ENCODE data around the gene RS1. TPM values are rescaled to one million over a fixed set of nuclear protein-coding genes. Genes with fewer than 3 reads are reported as not detected.

RS1 gene
- total and polyA plus RNA-seq, 2 of the 13 experiments (the other 11 are each of a cell fraction or from before 2014, with no cell fraction given) = not detected

- intact Hi-C loops (cut with micrococcal nuclease; ENCODE audit: unreplicated experiment) (no loop called here), in situ Hi-C loops (cut with HindIII; ENCODE audit: extremely low pct_ligation_motif_present, low pct_unique_long_range_greater_than_20kb) (no loop called here)
- H3K36me3 ChIP-seq (replicated peaks in 1 of 2; ENCODE audit: control insufficient read depth in 1 of 2, insufficient read depth in 2 of 2, low read length in 2 of 2) = peaks cover 0 to 9% of the 10 kb centered on the region in 2 experiments; a peak in 1 of 5 replicates
- FAIRE-seq (no peak), DNase-seq (ENCODE audit: low spot score) (no peak), ATAC-seq (no peak)
- 100% methylated on average over 2 of the region's 2 CpGs for WGBS (ENCODE audit: low lambda C conversion rate)
- H3K4me1 ChIP-seq (ENCODE audit: insufficient read depth, low read length) = peaks cover 11% of the 10 kb centered on the region; the same call in 1 of the 2 replicates
- no peaks in the 10 kb centered on the region for H4K20me1 ChIP-seq (ENCODE audit: insufficient read depth, low read length)
- BruUV-seq (replicated peaks) = no TSS peak
- H3K79me2 ChIP-seq (ENCODE audit: insufficient read depth, low read length) = no peaks in the 10 kb centered on the region
- H3K27ac ChIP-seq (ENCODE audit: extremely low read length, insufficient read depth, low read length) = no peak overlapping the region
- H2AFZ ChIP-seq (ENCODE audit: low read length) = no peak overlapping the region
- no peaks in the 10 kb centered on the region for H3K27me3 ChIP-seq (ENCODE audit: control insufficient read depth in 1 of 2, insufficient read depth in 2 of 2, low read length in 2 of 2)
- no peak overlapping the region for H3K4me3 ChIP-seq (replicated peaks in 1 of 3; ENCODE audit: insufficient read depth in 1 of 3, low read depth in 2 of 3, low read length in 3 of 3)
- no peaks in the 10 kb centered on the region for H3K9me3 ChIP-seq (ENCODE audit: low read length)
- POLR2A ChIA-PET = no interaction called here
- no peak overlapping the region for H3K9ac ChIP-seq (ENCODE audit: insufficient read depth, low read depth, low read length)
- H3K4me2 ChIP-seq (ENCODE audit: low read depth, low read length) = no peak overlapping the region
- CTCF ChIA-PET (ENCODE audit: low intra/inter-chr PET ratio, low total read pairs) = no interaction called here
- no peak for TF ChIP-seq ZNF512B (CRISPR knock-in tag; IDR thresholded peaks at IDR 0.05; ENCODE audit: borderline replicate concordance)
- TF ChIP-seq TOPORS (CRISPR knock-in tag; IDR thresholded peaks at IDR 0.05) = no peak
- no peak for TF ChIP-seq ATF2 (CRISPR knock-in tag; IDR thresholded peaks at IDR 0.05)
- no peak for TF ChIP-seq ZBTB1 (CRISPR knock-in tag; IDR thresholded peaks at IDR 0.05; ENCODE audit: borderline replicate concordance)
- TF ChIP-seq RFX5 (IDR thresholded peaks at IDR 0.05; ENCODE audit: low read depth, low read length) = no peak
- no peak for TF ChIP-seq ZNF570 (CRISPR knock-in tag; IDR thresholded peaks at IDR 0.05; ENCODE audit: borderline replicate concordance)
- TF ChIP-seq TMF1 (CRISPR knock-in tag; IDR thresholded peaks at IDR 0.05; ENCODE audit: low read depth) = no peak
- TF ChIP-seq ZNF317 (CRISPR knock-in tag; IDR thresholded peaks at IDR 0.05) = no peak
- no peak for TF ChIP-seq HOMEZ (CRISPR knock-in tag; IDR thresholded peaks at IDR 0.05; ENCODE audit: low read depth)
- no peak for TF ChIP-seq ZNF761 (CRISPR knock-in tag; conservative IDR thresholded peaks at IDR 0.05)
- no peak for TF ChIP-seq ZSCAN21 (CRISPR knock-in tag; IDR thresholded peaks at IDR 0.05; ENCODE audit: borderline replicate concordance)
These were observed 77.8 kb downstream of the RS1 start for GRCh38 chrX:18594079-18594478.
